ENCODE data around the gene PURB. TPM values are rescaled to one million over a fixed set of nuclear protein-coding genes. Genes with fewer than 3 reads are reported as not detected.
A peak's percentile ranks its signal among the peaks of the same experiment; 100 is the strongest.
"Not testable (repeated sequence)": the region's sequence is repeated elsewhere in the genome, so short reads cannot be mapped to it uniquely, and the experiment has no call there.

PURB gene
- 10 to 100 TPM; 33.4 to 35.4 TPM for total RNA-seq

GRCh38 chr7:44885394-44886317 is at the start of gene PURB:
PURB (minus strand) TSS chr7:44885530; CDS start chr7:44885348, 182 bp downstream.
- ATAC-seq = peak; percentile 89
- peaks cover 33% of the 10 kb centered on the region for H3K36me3 Mint-ChIP-seq
- peaks cover 56% of the 10 kb centered on the region for H3K4me1 Mint-ChIP-seq
- DNase-seq = peak; percentile 98
- CTCF ChIA-PET = interaction anchor here (0.6 to 10.6 kb wide), 13 partner anchors 9 to 321 kb away, joined by 3 to 134 read pairs (median 3); partner anchors contain the start of genes H2AZ2 and TMED4
- H3K9me3 Mint-ChIP-seq (ENCODE audit: low read depth) = no peaks in the 10 kb centered on the region
- peak within 1 kb of the TSS; percentile 100 for H3K27ac Mint-ChIP-seq
- peak within 1 kb of the TSS; percentile 93 for H3K4me3 Mint-ChIP-seq
- H3K27me3 Mint-ChIP-seq = no peaks in the 10 kb centered on the region

GRCh38 chr7:44935016-44935415 is 49.7 kb upstream of the PURB start:
- no peak for DNase-seq
- Mint-ChIP-seq H3K27ac (no peak overlapping the region), H3K36me3 (no peaks in the 10 kb centered on the region), H3K9me3 (ENCODE audit: low read depth) (no peaks in the 10 kb centered on the region), H3K27me3 (peaks cover 29% of the 10 kb centered on the region), H3K4me3 (no peak overlapping the region), H3K4me1 (peaks cover 24% of the 10 kb centered on the region)
- ATAC-seq = no peak
- CTCF ChIA-PET = interaction anchor here (1.2 kb wide), 1 partner anchor 16 kb away, joined by 3 read pairs; no protein-coding TSS in a partner anchor

- H3K4me3 Mint-ChIP-seq; DNase-seq; H3K9me3 Mint-ChIP-seq (ENCODE audit: low read depth); H3K36me3 Mint-ChIP-seq; H3K27ac Mint-ChIP-seq; CTCF ChIA-PET; ATAC-seq: not testable (repeated sequence)
- H3K4me1 Mint-ChIP-seq = peaks cover 24% of the 10 kb centered on the region
- H3K27me3 Mint-ChIP-seq = peaks cover 29% of the 10 kb centered on the region
Measured at GRCh38 chr7:44934510-44934909, 49.2 kb upstream of the PURB start.

- Mint-ChIP-seq H3K9me3 (ENCODE audit: low read depth) (no peaks in the 10 kb centered on the region), H3K4me1 (peaks cover 7% of the 10 kb centered on the region), H3K4me3 (no peak overlapping the region), H3K27ac (no peak overlapping the region), H3K36me3 (no peaks in the 10 kb centered on the region), H3K27me3 (peaks cover 35% of the 10 kb centered on the region)
- DNase-seq = no peak
- CTCF ChIA-PET = no interaction called here
- no peak for ATAC-seq
Measured at GRCh38 chr7:44930921-44931320, 45.6 kb upstream of the PURB start.

- H3K9me3 Mint-ChIP-seq (ENCODE audit: low read depth) = no peaks in the 10 kb centered on the region
- H3K4me3 Mint-ChIP-seq = no peak overlapping the region
- H3K4me1 Mint-ChIP-seq = peaks cover 14% of the 10 kb centered on the region
- no peaks in the 10 kb centered on the region for H3K36me3 Mint-ChIP-seq
- ATAC-seq = peak; percentile 20
- no peak for DNase-seq
- H3K27ac Mint-ChIP-seq = no peak overlapping the region
- peaks cover 8% of the 10 kb centered on the region for H3K27me3 Mint-ChIP-seq
- CTCF ChIA-PET = interaction anchor here (0.5 to 7.2 kb wide), 17 partner anchors 9 to 342 kb away, joined by 3 to 93 read pairs (median 4); partner anchors contain the start of genes H2AZ2, NACAD and PURB
Measured at GRCh38 chr7:44922351-44922694, 37.0 kb upstream of the PURB start.

GRCh38 chr7:44921607-44922350 is 36.4 kb upstream of the PURB start:
- ATAC-seq (peak; percentile 99), DNase-seq (peak; percentile 96)
- CTCF ChIA-PET = interaction anchor here (0.8 to 7.2 kb wide), 18 partner anchors 8 to 342 kb away, joined by 3 to 93 read pairs (median 4); partner anchors contain the start of genes H2AZ2, NACAD and PURB
- peaks cover 14% of the 10 kb centered on the region for H3K4me1 Mint-ChIP-seq
- peaks cover 5% of the 10 kb centered on the region for H3K27me3 Mint-ChIP-seq
- no peak overlapping the region for H3K4me3 Mint-ChIP-seq
- H3K36me3 Mint-ChIP-seq = no peaks in the 10 kb centered on the region
- H3K9me3 Mint-ChIP-seq (ENCODE audit: low read depth) = no peaks in the 10 kb centered on the region
- H3K27ac Mint-ChIP-seq = peak overlapping the region; percentile 46

GRCh38 chr7:44920119-44920518 is 34.8 kb upstream of the PURB start:
- Mint-ChIP-seq H3K4me1 (peaks cover 18% of the 10 kb centered on the region), H3K36me3 (no peaks in the 10 kb centered on the region), H3K9me3 (ENCODE audit: low read depth) (no peaks in the 10 kb centered on the region), H3K27me3 (no peaks in the 10 kb centered on the region), H3K4me3 (no peak overlapping the region), H3K27ac (no peak overlapping the region)
- CTCF ChIA-PET = interaction anchor here (0.6 to 7.2 kb wide), 14 partner anchors 13 to 346 kb away, joined by 3 to 93 read pairs (median 3); partner anchors contain the start of genes DDX56 and PURB
- ATAC-seq (no peak), DNase-seq (no peak)

- Mint-ChIP-seq H3K4me3 (no peak overlapping the region), H3K27ac (no peak overlapping the region), H3K4me1 (peaks cover 24% of the 10 kb centered on the region), H3K36me3 (peaks cover 1% of the 10 kb centered on the region), H3K27me3 (no peaks in the 10 kb centered on the region), H3K9me3 (ENCODE audit: low read depth) (no peaks in the 10 kb centered on the region)
- DNase-seq = no peak
- no peak for ATAC-seq
- CTCF ChIA-PET = interaction anchor here (0.9 to 7.2 kb wide), 4 partner anchors 60 to 353 kb away, joined by 3 to 93 read pairs (median 4); partner anchors contain the start of gene H2AZ2
Measured at GRCh38 chr7:44918029-44918428, 32.7 kb upstream of the PURB start.

GRCh38 chr7:44917465-44917864 is 32.1 kb upstream of the PURB start:
- peaks cover 1% of the 10 kb centered on the region for H3K36me3 Mint-ChIP-seq
- H3K9me3 Mint-ChIP-seq (ENCODE audit: low read depth) = no peaks in the 10 kb centered on the region
- ATAC-seq (no peak), DNase-seq (no peak)
- CTCF ChIA-PET = interaction anchor here (0.9 to 7.2 kb wide), 3 partner anchors 59 to 69 kb away, joined by 3 to 93 read pairs (median 4); partner anchors contain the start of gene H2AZ2
- H3K27me3 Mint-ChIP-seq = no peaks in the 10 kb centered on the region
- peaks cover 24% of the 10 kb centered on the region for H3K4me1 Mint-ChIP-seq
- H3K4me3 Mint-ChIP-seq = no peak overlapping the region
- no peak overlapping the region for H3K27ac Mint-ChIP-seq

- Mint-ChIP-seq H3K4me3 (no peak overlapping the region), H3K27ac (peak overlapping the region; percentile 76), H3K27me3 (no peaks in the 10 kb centered on the region), H3K4me1 (peaks cover 14% of the 10 kb centered on the region), H3K36me3 (peaks cover 1% of the 10 kb centered on the region), H3K9me3 (ENCODE audit: low read depth) (no peaks in the 10 kb centered on the region)
- DNase-seq = peak; percentile 86
- ATAC-seq = peak; percentile 96
- CTCF ChIA-PET = interaction anchor here (0.7 to 1.8 kb wide), 7 partner anchors 24 to 281 kb away, joined by 3 to 8 read pairs (median 4); no protein-coding TSS in a partner anchor
Measured at GRCh38 chr7:44914992-44915607, 29.8 kb upstream of the PURB start.

- ATAC-seq (no peak), DNase-seq (no peak)
- Mint-ChIP-seq H3K27ac (no peak overlapping the region), H3K36me3 (peaks cover 1% of the 10 kb centered on the region), H3K4me3 (no peak overlapping the region), H3K27me3 (no peaks in the 10 kb centered on the region), H3K9me3 (ENCODE audit: low read depth) (no peaks in the 10 kb centered on the region), H3K4me1 (peaks cover 10% of the 10 kb centered on the region)
- CTCF ChIA-PET = interaction anchor here (0.6 to 2.1 kb wide), 4 partner anchors 10 to 56 kb away, joined by 3 to 10 read pairs (median 4); no protein-coding TSS in a partner anchor
Measured at GRCh38 chr7:44912775-44913347, 27.5 kb upstream of the PURB start.

GRCh38 chr7:44911911-44912310 is 26.6 kb upstream of the PURB start:
- peaks cover 1% of the 10 kb centered on the region for H3K36me3 Mint-ChIP-seq
- peaks cover 13% of the 10 kb centered on the region for H3K4me1 Mint-ChIP-seq
- CTCF ChIA-PET = interaction anchor here (2.1 kb wide), 1 partner anchor 55 kb away, joined by 10 read pairs; no protein-coding TSS in a partner anchor
- H3K4me3 Mint-ChIP-seq = no peak overlapping the region
- ATAC-seq (no peak), DNase-seq (no peak)
- no peaks in the 10 kb centered on the region for H3K9me3 Mint-ChIP-seq (ENCODE audit: low read depth)
- H3K27ac Mint-ChIP-seq = no peak overlapping the region
- no peaks in the 10 kb centered on the region for H3K27me3 Mint-ChIP-seq
